ACC112 (cell line): Measurements from ENCODE around the gene MCM7.
"Not testable (repeated sequence)": the region's sequence is repeated elsewhere in the genome, so short reads cannot be mapped to it uniquely, and the experiment has no call there.

Source experiments
- H2AFZ ChIP-seq: fragments of 200-600 bp; sonication (generic); one replicate; pipeline ENCODE4 v1.6.0; 2017; ENCODE audit warnings: antibody characterized with exemption, low read length; ENCODE audit not compliant: unreplicated experiment
- H3K27ac ChIP-seq: fragments of 200-600 bp; sonication (generic); 2 replicates; pipeline ENCODE4 v1.5.1; 2014; ENCODE audit warnings: low read depth, mild to moderate bottlenecking, antibody characterized with exemption, low read length, moderate library complexity
- H3K27me3 ChIP-seq: fragments of 200-600 bp; sonication (generic); 2 replicates; pipeline ENCODE4 v1.6.1; 2014; ENCODE audit warnings: mild to moderate bottlenecking, antibody characterized with exemption, low read length, moderate library complexity, mixed read lengths; ENCODE audit not compliant: insufficient read depth
- H3K36me3 ChIP-seq: fragments of 200-600 bp; sonication (generic); 2 replicates; pipeline ENCODE4 v1.6.1; 2016; ENCODE audit warnings: mild to moderate bottlenecking, antibody characterized with exemption, low read length, moderate library complexity, mixed read lengths; ENCODE audit not compliant: insufficient read depth
- H3K4me1 ChIP-seq: fragments of 200-600 bp; sonication (generic); one replicate; pipeline ENCODE4 v1.6.1; 2016; ENCODE audit warnings: low read length, mixed read lengths; ENCODE audit not compliant: insufficient read depth, unreplicated experiment, control insufficient read depth
- H3K4me3 ChIP-seq: fragments of 200-600 bp; sonication (generic); 2 replicates; pipeline ENCODE4 v1.5.1; 2014; ENCODE audit warnings: mild to moderate bottlenecking, low read depth, low read length
- H3K79me2 ChIP-seq: fragments of 200-600 bp; sonication (generic); one replicate; pipeline ENCODE4 v1.6.0; 2016; ENCODE audit warnings: low read length; ENCODE audit not compliant: control insufficient read depth, unreplicated experiment, insufficient read depth

Gene MCM7

GRCh38 chr7:100101016-100101862 is at the start of gene MCM7, which contains the start of gene AP4M1:
Gene MCM7 (minus strand): TSS chr7:100101397. CDS start chr7:100101294, 103 bp downstream.
Gene AP4M1 (plus strand): TSS chr7:100101643. CDS start chr7:100101715, 72 bp downstream.
- Histone ChIP-seq H2AFZ (peak within 1 kb of the TSS; percentile 40), H3K4me3 (peak within 1 kb of the TSS; percentile 93), H3K79me2 (peaks cover 28% of the 10 kb centered on the region), H3K27me3 (no peaks in the 10 kb centered on the region), H3K27ac (peak within 1 kb of the TSS; percentile 95), H3K4me1 (peaks cover 7% of the 10 kb centered on the region), H3K36me3 (peaks cover 31% of the 10 kb centered on the region; the same call in 1 of the 2 replicates)

GRCh38 chr7:100148559-100149328 is 47.5 kb upstream of the MCM7 start, which contains the start of gene LAMTOR4:
Gene LAMTOR4 (plus strand): TSS chr7:100148918. CDS start chr7:100148973, 55 bp downstream.
- H2AFZ ChIP-seq = peak within 1 kb of the TSS; percentile 100
- H3K36me3 ChIP-seq = no peaks in the 10 kb centered on the region; the same call in 1 of the 2 replicates
- peaks cover 10% of the 10 kb centered on the region for H3K4me1 ChIP-seq
- peaks cover 16% of the 10 kb centered on the region for H3K79me2 ChIP-seq
- H3K27ac ChIP-seq = peak within 1 kb of the TSS; percentile 41; the same call in 1 of the 2 replicates
- H3K27me3 ChIP-seq = no peaks in the 10 kb centered on the region
- H3K4me3 ChIP-seq = peak within 1 kb of the TSS; percentile 100

DNA sequence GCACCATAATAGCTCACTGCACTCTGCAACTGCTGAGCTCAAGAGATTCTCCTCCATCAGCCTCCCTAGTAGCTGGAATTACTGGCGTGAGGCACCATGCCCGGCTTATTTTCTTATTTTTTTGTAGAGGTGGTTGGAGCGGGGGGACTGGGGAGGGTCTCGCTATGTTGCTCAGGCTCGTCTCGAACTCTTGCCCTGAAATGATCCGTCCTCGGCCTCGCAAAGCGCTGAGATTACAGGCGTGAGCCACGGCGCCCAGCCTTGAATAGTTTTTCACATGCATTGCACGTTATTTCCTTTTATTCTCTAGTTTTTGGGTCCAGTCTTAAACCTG is 47.0 kb upstream of the MCM7 start:
- no peaks in the 10 kb centered on the region for H3K27me3 ChIP-seq
- no peak overlapping the region for H3K27ac ChIP-seq
- peak overlapping the region; percentile 92 for H2AFZ ChIP-seq

DNA sequence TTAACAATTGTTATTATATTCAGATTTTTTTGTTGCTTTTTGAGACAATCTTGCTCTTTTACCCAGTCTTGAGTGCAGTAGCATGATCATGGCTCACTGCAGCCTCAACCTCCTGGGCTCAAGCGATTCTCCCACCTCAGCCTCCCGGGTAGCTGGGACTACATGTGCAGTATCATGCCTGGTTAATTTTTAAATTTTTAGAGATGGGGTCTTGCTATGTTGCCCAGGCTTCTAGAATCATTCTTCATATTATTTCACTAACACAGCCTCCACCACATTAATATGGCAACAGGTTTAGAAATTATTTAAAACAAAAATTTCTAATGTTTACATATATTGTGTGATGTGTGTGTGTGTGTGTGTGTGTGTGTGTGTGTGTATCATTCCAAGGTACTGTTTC is 46.1 kb upstream of the MCM7 start:
- no peaks in the 10 kb centered on the region for H3K36me3 ChIP-seq
- H3K27me3 ChIP-seq = no peaks in the 10 kb centered on the region
- H3K4me3 ChIP-seq = no peak overlapping the region
- H3K27ac ChIP-seq = no peak overlapping the region
- H3K4me1 ChIP-seq = peaks cover 7% of the 10 kb centered on the region
- H2AFZ ChIP-seq = no peak overlapping the region
- H3K79me2 ChIP-seq = peaks cover 13% of the 10 kb centered on the region

More for the DNA sequence above, 47.0 kb upstream of the MCM7 start:
- Histone ChIP-seq H3K36me3 (no peaks in the 10 kb centered on the region; the same call in 1 of the 2 replicates), H3K4me3 (peak overlapping the region; percentile 100), H3K79me2 (peaks cover 15% of the 10 kb centered on the region), H3K4me1 (peaks cover 7% of the 10 kb centered on the region)

- H3K27ac ChIP-seq, H2AFZ ChIP-seq, H3K4me1 ChIP-seq, H3K4me3 ChIP-seq, H3K36me3 ChIP-seq, H3K27me3 ChIP-seq: not testable (repeated sequence)
- H3K79me2 ChIP-seq = peaks cover 13% of the 10 kb centered on the region
Observed at GRCh38 chr7:100146350-100146749, 45.2 kb upstream of the MCM7 start.

- Histone ChIP-seq H3K27ac (no peak overlapping the region), H3K4me1 (no peaks in the 10 kb centered on the region), H3K4me3 (no peak overlapping the region), H2AFZ (no peak overlapping the region), H3K27me3 (no peaks in the 10 kb centered on the region), H3K79me2 (no peaks in the 10 kb centered on the region), H3K36me3 (no peaks in the 10 kb centered on the region)
Observed at GRCh38 chr7:100142461-100142860, 41.3 kb upstream of the MCM7 start.

GRCh38 chr7:100141555-100141949 is 40.4 kb upstream of the MCM7 start:
- Histone ChIP-seq H3K36me3 (no peaks in the 10 kb centered on the region), H3K27me3 (no peaks in the 10 kb centered on the region), H3K79me2 (no peaks in the 10 kb centered on the region), H3K27ac (no peak overlapping the region), H3K4me1 (no peaks in the 10 kb centered on the region), H2AFZ (no peak overlapping the region), H3K4me3 (no peak overlapping the region)

- no peaks in the 10 kb centered on the region for H3K27me3 ChIP-seq
- H3K27ac ChIP-seq = no peak overlapping the region
- no peaks in the 10 kb centered on the region for H3K79me2 ChIP-seq
- no peaks in the 10 kb centered on the region for H3K36me3 ChIP-seq
- H2AFZ ChIP-seq = no peak overlapping the region
- no peaks in the 10 kb centered on the region for H3K4me1 ChIP-seq
- no peak overlapping the region for H3K4me3 ChIP-seq
Observed at GRCh38 chr7:100137851-100138760, 36.9 kb upstream of the MCM7 start.

- Histone ChIP-seq H3K27me3 (no peaks in the 10 kb centered on the region), H2AFZ (no peak overlapping the region), H3K36me3 (no peaks in the 10 kb centered on the region), H3K4me3 (no peak overlapping the region), H3K27ac (no peak overlapping the region), H3K4me1 (peaks cover 6% of the 10 kb centered on the region), H3K79me2 (no peaks in the 10 kb centered on the region)
Observed at GRCh38 chr7:100132697-100133151, 31.5 kb upstream of the MCM7 start.

- no peaks in the 10 kb centered on the region for H3K27me3 ChIP-seq
- peaks cover 6% of the 10 kb centered on the region for H3K4me1 ChIP-seq
- H3K79me2 ChIP-seq = no peaks in the 10 kb centered on the region
- H2AFZ ChIP-seq = no peak overlapping the region
- H3K36me3 ChIP-seq = no peaks in the 10 kb centered on the region
- no peak overlapping the region for H3K4me3 ChIP-seq
- no peak overlapping the region for H3K27ac ChIP-seq
Observed at GRCh38 chr7:100132126-100132525, 30.9 kb upstream of the MCM7 start.
